NCI-H82 treated with DMSO at 0.1 percent for 48 hours (cell line): Measurements from ENCODE around the gene CENPF.
"Not testable (repeated sequence)": the region's sequence is repeated elsewhere in the genome, so short reads cannot be mapped to it uniquely, and the experiment has no call there.

Experiments used
- DNase-seq: peaks from one replicate; lab custom pipeline; 2025; ENCODE audit not compliant: unreplicated experiment; lab: John Stamatoyannopoulos, UW

Gene CENPF

GRCh38 chr1:214582289-214582891 is 20.6 kb upstream of the CENPF start:
- no peak for DNase-seq

- no peak for DNase-seq
Measured at GRCh38 chr1:214583113-214583512, 19.9 kb upstream of the CENPF start.

- no peak for DNase-seq
Measured at GRCh38 chr1:214583824-214584554, 19.0 kb upstream of the CENPF start.

GRCh38 chr1:214584805-214585766 is 17.9 kb upstream of the CENPF start:
- DNase-seq, result peak; percentile 74

- no peak for DNase-seq
Measured at GRCh38 chr1:214586621-214587020, 16.4 kb upstream of the CENPF start.

- no peak for DNase-seq
Measured at GRCh38 chr1:214587165-214587564, 15.8 kb upstream of the CENPF start.

GRCh38 chr1:214588963-214589597 is 13.9 kb upstream of the CENPF start:
- DNase-seq, result no peak

GRCh38 chr1:214590696-214591095 is 12.3 kb upstream of the CENPF start:
- no peak for DNase-seq

- not testable (repeated sequence) for DNase-seq
Measured at GRCh38 chr1:214591918-214592317, 11.1 kb upstream of the CENPF start.

GRCh38 chr1:214593158-214593557 is 9.8 kb upstream of the CENPF start:
- DNase-seq, result no peak

GRCh38 chr1:214603819-214604252 is 841 bp downstream of the CENPF start:
- no peak for DNase-seq

- no peak for DNase-seq
Measured at GRCh38 chr1:214604523-214604922, 1.5 kb downstream of the CENPF start.

GRCh38 chr1:214605484-214605883 is 2.5 kb downstream of the CENPF start:
- not testable (repeated sequence) for DNase-seq

- DNase-seq, result not testable (repeated sequence)
Measured at GRCh38 chr1:214605933-214606925, 3.2 kb downstream of the CENPF start.

GRCh38 chr1:214607492-214608215 is 4.7 kb downstream of the CENPF start:
- not testable (repeated sequence) for DNase-seq

GRCh38 chr1:214608216-214608783 is 5.3 kb downstream of the CENPF start:
- DNase-seq, result not testable (repeated sequence)

- not testable (repeated sequence) for DNase-seq
Measured at GRCh38 chr1:214608817-214609216, 5.8 kb downstream of the CENPF start.

GRCh38 chr1:214609692-214610091 is 6.7 kb downstream of the CENPF start:
- no peak for DNase-seq

- not testable (repeated sequence) for DNase-seq
Measured at GRCh38 chr1:214610136-214610535, 7.1 kb downstream of the CENPF start.
